ENCODE measurements around the gene GOLGA8O.
"Not testable (repeated sequence)": the region's sequence is repeated elsewhere in the genome, so short reads cannot be mapped to it uniquely, and the experiment has no call there.

GOLGA8O gene, protein sequence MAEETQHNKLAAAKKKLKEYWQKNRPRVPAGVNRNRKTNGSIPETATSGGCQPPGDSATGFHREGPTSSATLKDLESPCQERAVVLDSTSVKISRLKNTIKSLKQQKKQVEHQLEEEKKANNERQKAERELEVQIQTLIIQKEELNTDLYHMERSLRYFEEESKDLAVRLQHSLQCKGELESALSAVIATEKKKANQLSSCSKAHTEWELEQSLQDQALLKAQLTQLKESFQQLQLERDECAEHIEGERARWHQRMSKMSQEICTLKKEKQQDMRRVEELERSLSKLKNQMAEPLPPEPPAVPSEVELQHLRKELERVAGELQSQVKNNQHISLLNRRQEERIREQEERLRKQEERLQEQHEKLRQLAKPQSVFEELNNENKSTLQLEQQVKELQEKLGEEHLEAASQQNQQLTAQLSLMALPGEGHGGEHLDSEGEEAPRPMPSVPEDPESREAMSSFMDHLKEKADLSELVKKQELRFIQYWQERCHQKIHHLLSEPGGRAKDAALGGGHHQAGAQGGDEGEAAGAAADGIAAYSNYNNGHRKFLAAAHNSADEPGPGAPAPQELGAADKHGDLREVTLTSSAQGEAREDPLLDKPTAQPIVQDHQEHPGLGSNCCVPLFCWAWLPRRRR

DNA sequence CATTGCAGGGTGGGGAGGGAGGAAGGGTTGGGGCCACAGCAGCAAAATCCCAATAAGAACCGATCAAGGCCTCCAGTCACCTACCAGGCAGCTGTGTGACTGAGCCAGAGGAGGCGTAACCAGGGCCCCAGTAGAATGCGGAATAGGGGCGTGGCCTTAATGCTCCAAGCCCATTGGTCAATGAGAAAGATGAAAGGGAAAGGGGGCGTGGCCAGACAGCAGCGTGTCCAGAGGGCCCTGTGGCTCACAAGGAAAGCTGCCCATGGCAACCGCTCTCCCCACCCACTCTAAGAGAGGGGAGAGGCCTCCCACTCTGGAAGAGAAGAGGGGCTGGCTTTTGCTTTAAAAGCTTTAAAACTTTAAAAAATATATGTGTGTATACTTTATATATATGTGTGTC, at the start of gene GOLGA8O:
GOLGA8O (minus strand) TSS at position 101 of the 400 bp plus-strand sequence; CDS start at position 3, 98 bp downstream.
- not testable (repeated sequence) for H3K4me3 ChIP-seq; DNase-seq (ENCODE audit: low spot score); H3K27ac ChIP-seq

DNA sequence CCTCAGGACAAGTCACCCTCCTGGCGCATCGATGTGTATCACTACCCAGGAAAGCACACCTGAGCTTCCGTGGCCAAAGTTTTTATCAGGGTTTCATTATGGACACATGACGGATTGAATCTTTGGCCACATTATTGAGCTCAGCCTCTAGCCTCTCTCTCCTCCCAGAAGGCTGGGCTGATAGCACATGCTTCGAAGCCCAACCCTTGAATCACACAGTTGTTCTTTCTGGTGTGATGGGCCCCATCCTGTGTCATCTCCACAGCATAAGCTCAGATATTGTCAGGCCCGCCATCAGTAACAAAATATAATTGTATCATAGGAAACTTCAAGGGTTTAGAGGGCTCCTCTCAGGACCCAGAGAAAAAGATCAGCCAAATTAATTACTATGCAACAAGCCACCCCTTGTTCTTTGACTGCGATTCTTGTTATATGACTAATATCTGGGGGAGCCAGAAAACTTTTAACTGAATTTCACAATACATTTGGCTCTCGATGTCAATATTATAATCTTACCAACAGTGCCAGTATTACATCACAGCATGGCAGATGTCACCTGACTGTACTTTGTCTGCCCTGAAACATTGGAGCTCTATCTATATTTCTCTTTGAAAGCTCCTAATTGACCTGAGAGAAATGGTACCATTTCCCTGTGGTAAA, 48.8 kb upstream of the GOLGA8O start:
- DNase-seq (ENCODE audit: low spot score); H3K27ac ChIP-seq; H3K4me3 ChIP-seq: not testable (repeated sequence)

DNA sequence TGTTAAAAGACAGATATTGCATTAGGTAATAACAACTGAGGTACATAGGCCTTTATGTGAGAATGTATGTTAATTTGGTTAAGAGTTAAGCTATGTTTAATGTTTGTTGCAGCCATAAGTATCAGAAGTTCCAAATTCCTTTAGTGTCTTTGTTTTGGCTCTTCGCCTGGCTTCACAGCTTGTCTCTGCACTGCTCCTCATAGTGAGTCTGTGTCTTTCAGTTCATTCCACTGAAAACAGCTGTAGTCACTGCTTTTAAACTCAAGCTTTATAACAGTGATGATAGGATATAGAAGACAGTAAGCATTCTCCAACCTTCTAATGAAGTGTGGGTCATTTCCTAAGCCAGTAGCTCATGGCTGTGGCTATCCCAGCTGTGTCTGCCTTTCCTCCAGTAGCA, 47.5 kb upstream of the GOLGA8O start:
- not testable (repeated sequence) for DNase-seq (ENCODE audit: low spot score); H3K4me3 ChIP-seq; H3K27ac ChIP-seq

DNA sequence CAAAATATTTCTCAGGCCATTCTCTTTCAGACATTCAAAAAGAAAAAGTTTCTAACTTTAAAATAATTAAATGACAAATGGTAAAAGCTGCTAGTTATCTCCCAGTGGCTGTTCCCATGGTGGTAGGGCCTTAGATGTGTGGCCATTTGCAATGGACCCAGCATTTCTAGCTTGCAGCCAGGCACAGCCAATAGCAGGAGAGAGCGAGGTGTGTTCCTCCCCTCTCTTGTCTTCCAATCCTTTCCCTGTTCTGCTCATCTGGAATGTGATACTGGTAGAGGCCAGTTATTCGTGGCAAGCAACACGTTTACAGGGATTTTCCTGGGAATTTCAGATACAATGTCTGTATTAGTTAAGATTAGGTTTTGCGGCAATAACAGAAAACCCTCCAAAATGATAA, 37.3 kb upstream of the GOLGA8O start:
- DNase-seq (ENCODE audit: low spot score); H3K4me3 ChIP-seq; H3K27ac ChIP-seq: not testable (repeated sequence)

DNA sequence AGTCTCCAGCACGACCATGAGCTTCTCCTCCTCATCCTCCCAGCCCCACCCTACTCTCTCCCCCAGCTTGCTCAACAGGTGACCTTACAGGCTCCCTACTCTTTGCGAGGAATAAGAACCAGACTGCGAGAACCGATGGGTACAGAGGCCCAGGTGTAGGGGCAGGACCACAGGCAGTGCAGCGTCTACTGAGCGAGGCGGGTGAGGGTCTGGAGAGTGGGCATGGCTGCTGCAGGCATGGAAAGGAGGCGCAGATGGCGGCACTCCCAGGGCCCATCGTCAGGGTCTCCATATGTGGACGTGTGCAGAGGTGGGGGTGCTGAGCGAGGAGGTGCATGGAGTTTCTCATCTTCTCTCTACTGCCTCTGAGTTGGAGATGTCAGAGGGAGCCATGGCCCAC, 31.0 kb upstream of the GOLGA8O start:
- DNase-seq (ENCODE audit: low spot score); H3K27ac ChIP-seq; H3K4me3 ChIP-seq: not testable (repeated sequence)

DNA sequence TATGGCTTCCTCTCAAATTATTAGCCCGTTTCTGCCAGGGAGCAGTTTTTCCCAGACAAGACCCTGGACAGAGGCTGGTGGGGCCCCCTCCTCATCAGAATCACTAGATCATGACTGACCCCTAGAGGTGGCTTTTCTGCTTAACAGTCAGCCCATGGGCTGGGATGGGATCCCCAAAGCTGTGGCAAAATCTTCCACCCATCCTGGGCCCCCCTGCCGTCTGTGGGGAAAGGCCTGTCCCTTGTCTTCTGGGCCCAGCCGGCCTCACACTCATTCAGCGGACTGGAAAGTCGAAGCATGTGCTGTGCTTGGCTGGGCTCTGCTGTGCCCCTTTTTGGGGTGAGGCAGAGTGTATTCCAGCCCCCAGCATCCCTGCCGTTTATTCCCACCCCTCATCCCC, 27.9 kb upstream of the GOLGA8O start:
- not testable (repeated sequence) for H3K4me3 ChIP-seq, H3K27ac ChIP-seq
- DNase-seq (ENCODE audit: low spot score), result peak; percentile 0

DNA sequence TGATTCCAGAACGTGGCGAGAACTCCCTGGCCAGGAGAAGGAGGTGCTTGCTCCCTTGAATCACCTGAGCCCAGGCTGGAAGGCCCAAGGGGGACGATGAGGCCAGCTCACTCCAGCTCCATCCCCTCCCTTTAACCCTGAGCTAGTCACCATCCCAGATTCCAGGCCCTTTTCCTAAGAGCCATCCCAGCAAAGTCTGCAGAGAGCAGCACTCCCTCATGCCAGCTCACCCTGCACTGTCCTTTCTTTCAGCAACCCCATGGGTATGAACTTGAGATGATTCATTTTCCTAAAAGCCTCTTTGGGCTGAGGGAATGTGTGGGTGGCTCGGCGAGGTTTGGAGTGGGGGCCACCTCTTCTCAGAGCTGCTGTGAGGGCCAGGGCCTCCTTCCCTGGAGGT, 26.2 kb upstream of the GOLGA8O start:
- DNase-seq (ENCODE audit: low spot score); H3K27ac ChIP-seq; H3K4me3 ChIP-seq: not testable (repeated sequence)

DNA sequence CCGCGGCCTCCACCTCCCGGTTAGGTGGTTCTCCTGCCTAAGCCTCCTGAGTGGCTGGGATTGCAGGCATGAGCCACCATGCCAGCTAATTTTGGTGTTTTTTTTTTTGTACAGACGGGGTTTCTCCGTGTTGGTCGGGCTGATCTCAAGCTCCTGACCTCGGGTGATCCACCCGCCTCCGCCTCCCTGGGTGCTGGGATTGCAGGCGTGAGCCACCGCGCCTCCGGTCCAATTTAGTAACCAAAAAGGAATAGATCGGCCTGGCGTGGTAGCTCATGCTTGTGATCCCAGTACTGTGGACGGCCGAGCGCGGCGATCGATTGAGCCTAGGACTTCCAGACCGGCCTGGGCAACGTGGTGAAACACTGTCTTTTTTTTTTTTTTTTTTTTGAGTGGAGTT, 12.6 kb upstream of the GOLGA8O start:
- not testable (repeated sequence) for H3K27ac ChIP-seq; H3K4me3 ChIP-seq; DNase-seq (ENCODE audit: low spot score)

DNA sequence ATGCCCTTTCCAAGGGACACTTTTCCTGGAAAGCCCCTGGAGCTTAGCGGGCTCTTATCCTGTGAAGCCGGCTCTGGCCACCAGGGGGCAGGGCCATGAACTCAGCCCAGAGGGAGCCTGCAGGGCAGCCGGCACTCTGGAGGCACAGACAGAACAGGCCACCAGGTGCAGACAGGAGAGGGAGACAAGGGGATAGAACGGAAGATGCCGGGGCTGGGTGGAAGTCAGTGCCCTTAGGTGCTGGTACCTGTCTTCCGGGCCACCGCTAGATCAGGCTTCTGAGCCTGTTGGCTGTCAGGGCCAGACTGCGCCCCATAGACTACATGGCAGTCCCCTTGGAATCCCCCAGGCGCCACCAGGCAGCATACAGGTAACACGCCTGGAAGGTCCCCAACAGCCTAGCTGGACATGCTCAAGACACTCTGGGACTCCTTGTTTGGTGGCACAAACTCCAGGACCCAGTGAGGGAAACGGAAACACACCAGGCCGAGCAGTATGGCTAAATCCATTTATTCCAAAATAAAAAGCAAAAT, 14.9 kb downstream of the GOLGA8O start:
- H3K4me3 ChIP-seq; H3K27ac ChIP-seq; DNase-seq (ENCODE audit: low spot score): not testable (repeated sequence)

DNA sequence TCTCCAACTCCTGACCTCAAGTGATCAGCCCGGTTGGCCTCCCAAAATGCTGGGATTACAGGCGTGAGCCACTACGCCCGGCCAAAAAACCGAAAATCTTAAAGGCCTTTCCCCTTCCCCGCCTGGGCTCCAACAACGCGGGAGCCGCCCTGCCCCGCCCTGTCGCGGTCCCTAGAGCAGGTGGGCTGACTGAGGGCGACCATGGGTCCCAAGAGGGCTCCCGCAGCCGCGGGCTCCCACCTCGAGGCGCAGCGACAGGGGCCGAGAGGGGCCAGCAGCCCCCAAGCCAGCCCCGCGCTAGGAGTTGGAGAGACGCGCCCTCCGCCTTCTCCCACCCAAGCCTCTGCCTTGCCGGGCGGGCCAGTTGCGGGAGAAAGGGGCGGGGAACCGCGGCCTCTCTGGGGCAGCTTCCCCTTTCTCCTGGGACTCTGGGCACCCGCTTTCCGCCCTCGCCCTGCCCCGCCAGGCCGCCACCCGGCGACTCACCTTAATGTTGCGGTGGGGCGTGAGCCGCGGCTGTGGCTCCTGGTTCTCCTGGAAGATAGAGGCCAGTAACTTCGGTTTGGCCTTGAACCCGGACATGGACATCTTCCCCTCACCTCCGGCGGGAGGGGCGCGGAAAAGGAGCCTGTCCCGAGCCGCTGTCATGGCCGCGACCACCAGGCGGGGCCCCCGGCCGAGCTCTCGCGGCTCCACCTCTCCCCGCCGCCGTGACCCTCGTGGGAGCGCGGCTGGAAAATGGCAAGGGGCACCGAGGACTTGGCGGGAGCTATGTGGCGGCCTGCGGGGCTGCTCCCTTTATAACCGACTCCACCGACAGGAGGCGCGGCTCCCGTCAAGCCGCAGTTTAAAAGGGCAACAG, 21.1 kb downstream of the GOLGA8O start:
- not testable (repeated sequence) for H3K27ac ChIP-seq; DNase-seq (ENCODE audit: low spot score); H3K4me3 ChIP-seq

DNA sequence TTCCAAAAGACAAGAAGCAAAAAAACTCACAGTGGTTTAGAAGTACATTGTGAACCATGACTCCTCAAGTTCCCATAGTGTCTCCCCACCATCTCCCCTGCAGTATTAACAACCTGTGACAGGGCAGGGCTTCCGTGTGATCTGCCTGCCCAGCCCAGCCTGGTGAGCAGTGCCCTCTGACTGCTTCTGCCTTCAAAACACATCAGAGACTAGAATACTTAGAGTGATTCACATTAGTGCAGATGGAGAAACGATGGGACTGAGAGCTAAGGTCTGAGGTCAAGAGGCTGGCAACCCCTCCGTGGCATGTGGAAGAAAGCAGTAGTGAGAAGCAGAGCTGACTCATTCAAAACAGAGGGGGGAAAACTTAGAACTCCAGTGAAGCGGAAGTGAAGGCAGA, 27.8 kb downstream of the GOLGA8O start:
- H3K27ac ChIP-seq; DNase-seq (ENCODE audit: low spot score); H3K4me3 ChIP-seq: not testable (repeated sequence)

DNA sequence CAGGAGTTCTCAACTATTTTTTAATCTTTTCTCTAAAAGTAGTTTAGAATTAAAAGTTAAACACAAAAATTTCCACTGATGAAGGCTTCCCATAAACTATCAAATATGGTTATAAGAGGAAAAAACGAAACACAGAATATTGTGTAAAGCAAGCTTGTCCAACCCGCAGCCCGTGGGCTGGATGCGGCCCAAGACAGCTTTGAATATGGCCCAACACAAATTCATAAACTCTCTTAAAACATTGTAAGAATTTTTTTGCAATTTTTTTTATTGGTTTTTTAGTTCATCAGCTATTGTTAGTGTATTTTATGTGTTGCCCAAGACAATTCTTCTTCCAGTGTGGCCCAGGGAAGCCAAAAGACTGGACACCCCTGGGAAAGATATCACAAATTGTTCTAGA, 28.9 kb downstream of the GOLGA8O start:
- H3K27ac ChIP-seq, H3K4me3 ChIP-seq: not testable (repeated sequence)
- DNase-seq (ENCODE audit: low spot score), result peak; percentile 12

DNA sequence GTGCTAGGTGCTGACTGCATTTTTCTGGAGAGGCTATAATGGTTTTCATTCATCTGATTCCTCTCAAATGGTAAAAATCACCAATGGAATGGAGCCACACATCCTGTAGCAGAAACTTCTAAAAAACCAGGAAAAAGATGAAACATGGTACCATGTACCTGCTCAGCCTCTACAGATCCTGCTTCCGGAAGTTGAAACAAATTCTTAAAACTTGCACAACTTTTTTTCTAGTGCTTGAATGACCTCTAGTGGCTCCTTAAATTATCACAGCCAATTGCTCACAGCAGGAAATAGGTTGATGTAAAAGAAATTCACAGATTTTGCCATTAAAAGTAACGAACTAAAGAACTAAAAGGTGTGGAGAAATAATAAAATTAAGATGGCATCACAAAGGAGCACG, 47.5 kb downstream of the GOLGA8O start:
- not testable (repeated sequence) for H3K27ac ChIP-seq; H3K4me3 ChIP-seq; DNase-seq (ENCODE audit: low spot score)

DNA sequence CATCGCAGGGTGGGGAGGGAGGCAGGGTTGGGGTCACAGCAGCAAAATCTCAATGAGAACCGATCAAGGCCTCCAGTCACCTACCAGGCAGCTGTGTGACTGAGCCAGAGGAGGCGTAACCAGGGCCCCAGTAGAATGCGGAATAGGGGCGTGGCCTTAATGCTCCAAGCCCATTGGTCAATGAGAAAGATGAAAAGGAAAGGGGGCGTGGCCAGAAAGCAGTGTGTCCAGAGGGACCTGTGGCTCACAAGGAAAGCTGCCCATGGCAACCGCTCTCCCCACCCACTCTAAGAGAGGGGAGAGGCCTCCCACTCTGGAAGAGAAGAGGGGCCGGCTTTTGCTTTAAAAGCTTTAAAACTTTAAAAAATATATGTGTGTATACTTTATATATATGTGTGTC, 52.2 kb downstream of the GOLGA8O start, which contains the start of gene GOLGA8K:
GOLGA8K (minus strand) TSS at position 101 of the 400 bp plus-strand sequence; CDS start at position 3, 98 bp downstream.
- not testable (repeated sequence) for H3K4me3 ChIP-seq; H3K27ac ChIP-seq; DNase-seq (ENCODE audit: low spot score)

DNA sequence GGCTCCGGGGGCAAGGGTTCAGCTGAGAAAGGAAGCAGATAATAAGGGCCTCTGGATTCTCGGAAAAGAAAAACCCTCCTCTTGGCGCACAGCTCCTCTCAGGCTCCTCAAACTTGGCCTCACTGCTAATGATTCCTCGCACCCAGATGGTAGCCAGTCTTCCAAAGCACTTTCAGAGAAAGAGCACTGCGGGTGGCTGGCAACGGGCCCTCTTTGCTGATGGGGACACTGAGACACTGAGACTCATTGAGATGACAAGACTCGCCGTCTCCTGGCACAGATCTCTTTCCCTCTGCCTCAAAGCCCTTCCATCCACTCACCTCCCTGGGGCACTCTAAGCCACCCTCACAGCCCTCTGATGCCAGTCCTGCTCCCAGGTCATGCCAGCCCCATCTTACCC, 58.9 kb downstream of the GOLGA8O start:
- not testable (repeated sequence) for H3K4me3 ChIP-seq; DNase-seq (ENCODE audit: low spot score); H3K27ac ChIP-seq
